ENCODE measurements around the gene IL12RB2.

GRCh38 chr1:67399199-67399993, 91.7 kb downstream of the IL12RB2 start:
- TF ChIP-seq ZFP3 (CRISPR knock-in tag; IDR thresholded peaks at IDR 0.05): no peak
- TF ChIP-seq ZNF8 (CRISPR knock-in tag; IDR thresholded peaks at IDR 0.05): no peak
- no peak for TF ChIP-seq SNAI2 (CRISPR knock-in tag; IDR thresholded peaks at IDR 0.05)
- TF ChIP-seq, protein P1, sequence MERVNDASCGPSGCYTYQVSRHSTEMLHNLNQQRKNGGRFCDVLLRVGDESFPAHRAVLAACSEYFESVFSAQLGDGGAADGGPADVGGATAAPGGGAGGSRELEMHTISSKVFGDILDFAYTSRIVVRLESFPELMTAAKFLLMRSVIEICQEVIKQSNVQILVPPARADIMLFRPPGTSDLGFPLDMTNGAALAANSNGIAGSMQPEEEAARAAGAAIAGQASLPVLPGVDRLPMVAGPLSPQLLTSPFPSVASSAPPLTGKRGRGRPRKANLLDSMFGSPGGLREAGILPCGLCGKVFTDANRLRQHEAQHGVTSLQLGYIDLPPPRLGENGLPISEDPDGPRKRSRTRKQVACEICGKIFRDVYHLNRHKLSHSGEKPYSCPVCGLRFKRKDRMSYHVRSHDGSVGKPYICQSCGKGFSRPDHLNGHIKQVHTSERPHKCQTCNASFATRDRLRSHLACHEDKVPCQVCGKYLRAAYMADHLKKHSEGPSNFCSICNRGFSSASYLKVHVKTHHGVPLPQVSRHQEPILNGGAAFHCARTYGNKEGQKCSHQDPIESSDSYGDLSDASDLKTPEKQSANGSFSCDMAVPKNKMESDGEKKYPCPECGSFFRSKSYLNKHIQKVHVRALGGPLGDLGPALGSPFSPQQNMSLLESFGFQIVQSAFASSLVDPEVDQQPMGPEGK (CRISPR knock-in tag; IDR thresholded peaks at IDR 0.05; ENCODE audit: borderline replicate concordance): no peak
- no peak for TF ChIP-seq TOX (CRISPR knock-in tag; IDR thresholded peaks at IDR 0.05; ENCODE audit: borderline replicate concordance)
- TF ChIP-seq POU6F1 (CRISPR knock-in tag; IDR thresholded peaks at IDR 0.05; ENCODE audit: borderline replicate concordance, low read depth): no peak
- TF ChIP-seq, protein P2, sequence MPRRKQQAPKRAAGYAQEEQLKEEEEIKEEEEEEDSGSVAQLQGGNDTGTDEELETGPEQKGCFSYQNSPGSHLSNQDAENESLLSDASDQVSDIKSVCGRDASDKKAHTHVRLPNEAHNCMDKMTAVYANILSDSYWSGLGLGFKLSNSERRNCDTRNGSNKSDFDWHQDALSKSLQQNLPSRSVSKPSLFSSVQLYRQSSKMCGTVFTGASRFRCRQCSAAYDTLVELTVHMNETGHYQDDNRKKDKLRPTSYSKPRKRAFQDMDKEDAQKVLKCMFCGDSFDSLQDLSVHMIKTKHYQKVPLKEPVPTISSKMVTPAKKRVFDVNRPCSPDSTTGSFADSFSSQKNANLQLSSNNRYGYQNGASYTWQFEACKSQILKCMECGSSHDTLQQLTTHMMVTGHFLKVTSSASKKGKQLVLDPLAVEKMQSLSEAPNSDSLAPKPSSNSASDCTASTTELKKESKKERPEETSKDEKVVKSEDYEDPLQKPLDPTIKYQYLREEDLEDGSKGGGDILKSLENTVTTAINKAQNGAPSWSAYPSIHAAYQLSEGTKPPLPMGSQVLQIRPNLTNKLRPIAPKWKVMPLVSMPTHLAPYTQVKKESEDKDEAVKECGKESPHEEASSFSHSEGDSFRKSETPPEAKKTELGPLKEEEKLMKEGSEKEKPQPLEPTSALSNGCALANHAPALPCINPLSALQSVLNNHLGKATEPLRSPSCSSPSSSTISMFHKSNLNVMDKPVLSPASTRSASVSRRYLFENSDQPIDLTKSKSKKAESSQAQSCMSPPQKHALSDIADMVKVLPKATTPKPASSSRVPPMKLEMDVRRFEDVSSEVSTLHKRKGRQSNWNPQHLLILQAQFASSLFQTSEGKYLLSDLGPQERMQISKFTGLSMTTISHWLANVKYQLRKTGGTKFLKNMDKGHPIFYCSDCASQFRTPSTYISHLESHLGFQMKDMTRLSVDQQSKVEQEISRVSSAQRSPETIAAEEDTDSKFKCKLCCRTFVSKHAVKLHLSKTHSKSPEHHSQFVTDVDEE (CRISPR knock-in tag; IDR thresholded peaks at IDR 0.05): no peak
- no peak for TF ChIP-seq CREB5 (CRISPR knock-in tag; IDR thresholded peaks at IDR 0.05; ENCODE audit: low read depth)
- no peak for TF ChIP-seq ZNF565 (CRISPR knock-in tag; conservative IDR thresholded peaks at IDR 0.05; ENCODE audit: low read depth)
- TF ChIP-seq PPARA (CRISPR knock-in tag; IDR thresholded peaks at IDR 0.05; ENCODE audit: borderline replicate concordance): no peak
- no peak for TF ChIP-seq GLIS3 (CRISPR knock-in tag; IDR thresholded peaks at IDR 0.05)
- no peak for TF ChIP-seq ZFP30 (CRISPR knock-in tag; IDR thresholded peaks at IDR 0.05)
- no peak for TF ChIP-seq BACH2 (CRISPR knock-in tag; IDR thresholded peaks at IDR 0.05; ENCODE audit: borderline replicate concordance)
- no peak for TF ChIP-seq ZNF70 (CRISPR knock-in tag; IDR thresholded peaks at IDR 0.05)

All from SK-N-SH treated with all-trans-retinoic acid at 6 μM for 48 hours (cell line).